ENCODE results near the gene ABHD6.
"Not testable (repeated sequence)": the region's sequence is repeated elsewhere in the genome, so short reads cannot be mapped to it uniquely, and the experiment has no call there.

The ABHD6 gene

DNA sequence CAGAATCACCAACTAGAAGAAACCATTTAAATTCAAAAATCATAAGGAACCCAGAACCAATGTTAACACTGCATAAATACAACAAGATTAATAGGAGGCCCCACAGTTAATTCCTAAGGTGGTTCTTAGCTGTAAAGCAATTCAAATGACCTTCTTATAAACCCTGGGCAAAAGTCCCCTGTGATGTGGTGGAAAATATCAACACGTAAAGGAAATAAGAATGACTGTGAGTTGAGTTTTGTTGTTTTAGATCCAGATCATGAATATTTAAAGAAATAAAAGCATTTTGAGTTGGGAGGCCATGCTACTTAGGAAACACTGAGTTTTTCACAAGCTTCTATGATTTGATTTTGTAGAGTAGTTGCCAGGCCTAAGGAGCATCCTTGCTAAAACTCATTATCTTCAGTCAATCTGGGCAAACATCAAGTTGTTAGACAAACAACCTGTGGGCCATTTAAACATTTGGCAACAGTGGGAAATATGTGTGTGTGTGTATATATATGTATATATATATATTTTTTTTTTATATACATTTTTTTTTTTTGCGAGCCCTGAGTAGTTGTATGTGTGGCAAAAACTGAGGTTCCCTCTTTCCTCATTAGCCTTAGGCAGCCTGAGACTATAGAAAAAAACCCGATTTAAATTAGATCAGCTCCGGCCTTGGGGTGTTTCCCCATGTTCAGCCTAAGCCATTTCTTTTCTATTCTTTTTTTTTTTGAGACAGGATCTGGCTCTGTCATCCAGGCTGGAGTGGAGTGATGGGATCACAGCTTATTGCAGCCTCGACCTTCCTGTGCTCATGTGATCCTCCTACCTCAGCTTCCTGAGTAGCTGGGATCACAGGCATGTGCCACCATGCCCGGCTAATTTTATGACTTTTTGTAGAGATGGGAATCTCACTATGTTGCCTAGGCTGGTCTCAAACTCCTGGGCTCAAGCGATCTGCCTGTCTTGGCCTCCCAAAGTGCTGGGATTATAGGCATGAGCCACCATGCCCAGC, 87.1 kb downstream of the ABHD6 start:
- DNase-seq: peak in 1 of 2 donors; percentile 25

DNA sequence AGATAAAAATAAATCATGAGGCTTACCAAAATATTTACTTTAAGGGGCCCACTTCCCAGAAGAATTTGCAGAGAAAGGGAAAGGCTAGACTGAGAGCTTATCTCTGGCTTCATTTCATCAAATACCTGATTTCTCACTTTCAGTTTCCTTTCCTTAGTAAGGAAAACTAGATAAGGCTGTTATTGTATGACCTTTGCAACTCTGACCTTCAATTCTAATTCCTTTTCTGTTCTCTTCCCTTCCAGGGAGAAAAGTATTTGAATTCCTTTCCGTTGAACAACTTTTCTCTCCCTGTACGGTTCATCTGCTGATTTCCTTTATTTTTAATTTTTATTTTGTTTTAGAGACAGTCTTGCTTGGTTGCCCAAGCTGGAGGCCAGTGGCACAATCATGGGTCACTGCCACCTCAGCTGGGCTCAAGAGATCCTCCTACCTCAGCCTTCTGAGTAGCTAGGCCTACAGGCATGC, 88.0 kb downstream of the ABHD6 start:
- DNase-seq: no peak

DNA sequence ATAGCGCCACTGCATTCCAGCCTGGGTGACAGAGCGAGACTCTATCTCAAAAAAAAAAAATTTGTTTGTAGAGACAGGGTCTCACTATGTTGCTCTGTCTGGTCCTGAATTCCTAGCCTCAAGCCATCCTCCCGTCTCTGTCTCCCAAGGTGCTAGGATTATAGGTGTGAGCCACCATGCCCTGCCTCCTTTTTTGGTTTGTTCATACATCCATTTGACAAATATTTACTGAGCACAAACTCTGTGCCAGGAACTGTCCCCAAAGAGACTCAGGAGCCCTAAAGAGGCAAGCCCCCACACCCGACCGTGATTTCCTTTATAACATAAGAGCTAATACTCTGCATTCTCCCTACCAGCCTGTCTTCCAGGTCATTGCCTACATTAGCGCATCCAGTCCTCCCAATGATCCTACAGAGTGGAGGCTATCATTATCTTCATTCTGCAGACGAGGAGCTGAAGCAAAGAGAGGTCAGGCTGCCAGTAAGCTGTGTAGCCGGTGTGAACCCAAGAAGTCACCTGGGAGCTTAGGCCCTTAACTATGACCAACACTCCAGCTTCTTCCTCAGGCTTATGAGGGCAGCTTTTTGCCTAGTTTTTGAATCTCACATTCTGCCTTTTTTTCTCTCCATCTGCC, 88.8 kb downstream of the ABHD6 start:
- DNase-seq: no peak

DNA sequence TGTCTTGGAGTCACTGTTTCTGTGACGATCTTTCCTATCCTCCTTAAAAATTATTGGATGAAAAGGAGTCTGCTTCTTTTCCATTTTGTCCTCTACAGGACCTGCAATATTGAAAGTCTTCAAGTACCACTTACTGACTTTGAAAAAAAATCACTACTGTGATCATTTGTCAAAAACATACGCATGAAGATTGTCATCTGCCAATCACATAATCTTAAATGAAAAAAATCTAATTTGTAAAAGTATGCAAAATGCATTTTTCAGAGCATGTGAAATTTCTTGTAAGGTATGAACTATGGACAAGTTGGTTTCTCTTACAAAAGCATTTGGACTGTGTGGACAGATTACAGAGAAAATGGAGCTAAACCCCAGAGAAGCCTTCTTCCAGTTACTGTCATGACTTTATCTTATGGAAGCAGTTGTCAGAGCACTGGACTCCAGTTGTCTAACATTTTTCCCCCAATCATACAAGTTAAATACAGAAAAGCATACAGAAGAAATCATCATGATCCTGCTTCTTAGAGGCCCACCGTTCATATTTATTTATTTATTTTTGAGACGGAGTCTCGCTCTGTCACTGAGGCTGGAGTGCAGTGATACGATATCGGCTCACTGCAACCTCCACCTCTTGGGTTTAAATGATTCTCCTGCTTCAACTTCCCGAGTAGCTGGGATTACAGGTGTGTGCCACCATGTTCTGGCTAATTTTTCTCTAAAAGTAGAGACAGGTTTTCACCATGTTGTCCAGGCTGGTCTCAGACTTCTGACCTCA, 91.7 kb downstream of the ABHD6 start:
- no peak for DNase-seq

DNA sequence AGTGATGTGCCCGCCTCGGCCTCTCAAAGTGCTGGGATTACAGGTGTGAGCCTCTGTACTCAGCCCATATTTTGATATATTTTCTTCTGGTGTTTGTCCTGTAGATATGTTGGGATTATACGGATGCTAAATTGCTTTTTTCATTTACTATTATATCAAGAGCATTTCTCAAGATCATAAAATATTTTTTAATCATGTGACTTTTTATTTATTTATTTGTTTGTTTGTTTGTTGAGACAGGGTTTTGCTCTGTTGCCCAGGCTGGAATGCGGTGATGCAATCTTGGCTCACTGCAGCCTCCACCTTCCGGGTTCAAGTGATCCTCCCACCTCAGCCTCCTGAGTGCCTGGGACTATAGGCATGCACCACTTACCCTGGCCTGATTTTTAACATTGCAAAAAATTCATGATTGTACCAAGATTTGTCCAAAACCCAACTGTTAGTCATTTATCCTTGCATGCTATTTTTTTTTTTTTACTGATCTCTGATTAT, 92.4 kb downstream of the ABHD6 start:
- DNase-seq: no peak

DNA sequence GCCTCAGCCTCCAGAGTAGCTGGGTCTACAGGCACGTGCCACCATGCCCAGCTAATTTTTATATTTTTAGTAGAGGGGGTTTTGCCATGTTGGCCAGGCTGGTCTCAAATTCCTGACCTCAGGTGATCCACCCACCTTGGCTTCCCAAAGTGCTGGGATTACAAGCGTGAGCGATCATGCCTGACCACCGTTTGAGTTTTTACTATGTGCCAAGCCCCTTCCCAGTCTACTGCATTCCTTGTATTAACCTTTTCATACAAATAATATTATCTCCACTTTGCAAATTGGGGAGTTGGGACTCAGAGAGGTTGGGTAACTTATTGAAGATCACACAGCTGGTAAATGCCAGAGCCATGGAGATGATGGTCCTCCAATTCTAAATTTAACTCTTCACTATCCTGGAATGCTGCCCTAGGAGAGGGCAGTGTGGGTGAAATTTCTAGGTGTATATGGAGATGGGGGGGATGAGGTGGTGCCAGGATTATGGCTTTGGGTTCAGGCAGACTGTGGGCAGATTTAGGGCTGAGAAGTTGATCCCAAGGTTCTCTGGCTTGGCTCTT, 94.1 kb downstream of the ABHD6 start:
- no peak for DNase-seq

DNA sequence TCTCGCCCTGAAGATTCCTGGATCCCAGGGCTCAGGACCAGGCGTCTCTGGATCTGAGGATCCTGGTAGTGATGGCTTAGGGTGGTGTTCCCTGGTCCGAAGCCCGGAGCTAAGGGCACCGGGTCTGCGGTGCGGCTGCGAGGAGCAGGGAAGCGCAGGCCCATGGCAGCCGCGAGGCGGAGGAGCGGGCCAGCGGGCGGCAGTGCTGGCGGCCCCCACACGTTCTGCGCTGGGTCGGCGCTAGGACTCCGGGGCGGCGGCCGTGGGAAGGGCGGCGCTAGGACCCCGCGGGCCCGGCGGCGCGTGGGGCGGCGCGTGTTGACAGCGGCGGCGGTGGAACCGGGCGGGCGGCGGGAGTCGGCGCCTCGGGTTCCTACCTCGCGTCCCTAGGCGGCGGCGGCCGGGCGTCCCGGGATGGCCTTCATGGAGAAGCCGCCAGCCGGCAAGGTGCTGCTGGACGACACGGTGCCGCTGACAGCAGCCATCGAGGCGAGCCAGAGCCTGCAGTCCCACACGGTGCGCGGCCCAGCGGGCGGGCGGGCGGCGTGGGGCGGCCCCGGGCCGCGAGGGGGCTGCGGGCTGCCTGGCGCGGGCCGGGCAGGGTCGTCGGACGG, 95.1 kb downstream of the ABHD6 start, which contains the start of gene PXK:
Gene PXK, plus strand, starts transcription at position 318 of the 614 bp plus-strand sequence. Its CDS starts 97 bp downstream, at position 415.
- peak; percentile 75 to 85 for DNase-seq

DNA sequence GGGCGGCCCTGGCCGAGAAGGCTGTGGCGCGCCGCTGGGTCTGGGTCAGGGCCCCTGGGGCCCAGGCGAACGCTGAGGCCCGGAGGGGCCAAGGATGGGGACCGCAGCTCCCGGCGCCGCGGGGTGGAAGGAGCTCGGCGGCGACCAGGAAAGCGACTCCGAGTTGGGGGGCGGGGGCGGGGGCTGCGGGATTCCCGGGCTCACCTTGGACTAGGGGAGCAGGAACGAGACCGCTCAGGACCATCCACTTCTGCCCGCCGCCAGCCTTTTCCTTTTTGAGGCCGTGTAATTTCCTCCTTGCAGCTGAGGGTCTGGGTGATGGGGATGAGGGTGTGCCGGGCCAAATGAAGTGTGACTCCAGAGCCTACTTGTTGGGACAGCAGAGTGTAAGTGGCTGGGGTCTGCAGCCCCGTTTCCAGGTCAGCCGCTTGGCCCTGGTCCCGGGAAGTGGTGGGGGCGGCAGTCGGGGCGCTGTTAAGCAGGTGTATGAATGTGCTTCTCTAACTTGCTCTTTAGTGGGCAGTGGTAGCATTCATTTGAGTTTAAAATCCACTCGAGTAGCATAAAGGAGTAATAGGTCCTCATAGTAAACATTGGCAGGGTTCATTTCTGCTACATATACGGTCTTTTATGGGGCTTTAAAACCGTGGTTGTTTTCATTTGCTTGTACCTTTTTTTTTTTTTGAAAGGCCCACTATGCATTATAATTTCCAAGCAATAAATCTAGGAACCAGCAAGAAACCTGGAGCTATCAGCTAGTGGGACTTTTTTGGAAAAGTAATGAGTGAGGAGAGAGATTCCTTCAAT, 95.8 kb downstream of the ABHD6 start:
- DNase-seq: peak in 1 of 2 donors; percentile 33

DNA sequence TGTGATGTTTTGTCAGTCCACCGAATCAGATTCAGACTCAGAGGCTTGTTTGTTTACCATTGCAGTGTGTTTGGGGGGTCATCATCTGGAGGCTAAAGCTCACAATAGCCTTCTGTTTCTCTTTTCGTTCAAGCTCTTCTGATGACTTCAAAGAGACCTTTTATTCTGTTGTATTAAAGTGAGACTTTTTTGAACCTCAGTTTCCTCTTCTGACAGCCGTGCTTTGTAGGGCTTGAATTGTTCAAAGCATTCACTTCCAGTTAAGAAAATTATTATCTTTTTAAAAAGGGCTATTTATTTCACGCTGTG, 96.4 kb downstream of the ABHD6 start:
- DNase-seq: no peak

DNA sequence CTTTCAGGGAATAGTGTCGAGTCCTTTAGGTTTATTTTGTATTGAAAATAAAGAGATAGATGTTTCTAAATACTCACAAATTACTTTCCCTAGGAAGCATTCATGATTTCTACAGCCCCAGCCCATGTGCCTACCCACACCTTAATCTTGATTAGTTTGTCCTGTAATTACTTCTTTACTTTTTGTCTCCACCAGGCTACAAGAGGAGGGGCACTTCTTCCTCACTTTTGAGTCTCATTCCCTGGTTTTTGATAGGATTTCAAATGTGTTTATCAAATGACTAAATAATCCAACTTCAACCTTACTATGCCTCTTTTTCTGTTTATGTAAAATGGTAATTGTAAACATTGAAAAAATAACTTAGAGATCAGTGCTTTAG, 96.9 kb downstream of the ABHD6 start:
- DNase-seq: no peak

DNA sequence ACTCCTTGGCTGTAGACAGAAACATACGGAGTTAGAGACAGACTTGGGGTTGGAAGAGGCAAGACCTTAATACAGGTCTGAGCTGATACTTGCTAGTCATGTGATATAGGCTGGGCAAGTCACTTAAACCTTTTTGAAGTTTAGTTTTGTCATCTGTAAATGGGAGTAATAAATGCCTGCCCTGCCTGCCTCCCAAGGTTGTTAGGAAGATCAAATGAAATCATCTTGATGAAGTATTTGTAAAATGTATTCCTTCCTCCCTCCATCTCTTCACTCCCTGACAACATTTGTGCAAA, 98.0 kb downstream of the ABHD6 start:
- no peak for DNase-seq

DNA sequence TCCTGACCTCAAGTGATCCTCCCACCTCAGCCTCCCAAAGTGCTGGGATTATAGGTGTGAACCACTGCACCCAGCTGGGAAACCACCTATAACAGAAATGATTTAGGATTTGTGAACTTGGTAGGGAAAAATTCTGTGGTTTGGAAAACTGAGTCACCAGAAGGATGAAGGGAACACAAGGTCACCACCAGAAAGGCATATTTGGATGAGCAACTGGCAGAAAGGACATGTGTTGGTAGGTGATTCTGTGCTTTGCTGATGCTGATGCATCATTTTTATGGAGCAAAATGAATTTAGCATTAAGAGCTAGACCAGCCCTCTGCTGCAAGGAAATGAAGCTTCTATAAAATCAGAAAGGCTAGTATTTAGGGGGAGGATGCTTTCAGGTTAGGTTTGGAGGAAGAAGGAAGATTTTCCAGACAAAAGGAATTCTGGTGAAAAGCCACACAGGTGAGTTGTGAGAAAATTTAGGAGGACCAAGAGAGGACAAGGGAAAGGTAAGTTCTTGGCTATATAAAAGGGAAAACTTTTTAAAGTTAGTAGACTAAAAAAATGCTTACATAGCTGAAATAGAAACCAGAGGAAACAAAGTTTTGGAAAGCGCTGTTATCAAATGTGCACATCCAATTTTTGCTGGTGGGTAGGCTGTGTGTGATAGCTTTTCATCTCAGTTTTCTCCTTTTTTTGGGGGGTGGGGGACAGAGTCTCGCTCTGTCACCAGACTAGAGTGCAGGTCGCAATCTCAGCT, 98.7 kb downstream of the ABHD6 start:
- no peak for DNase-seq

DNA sequence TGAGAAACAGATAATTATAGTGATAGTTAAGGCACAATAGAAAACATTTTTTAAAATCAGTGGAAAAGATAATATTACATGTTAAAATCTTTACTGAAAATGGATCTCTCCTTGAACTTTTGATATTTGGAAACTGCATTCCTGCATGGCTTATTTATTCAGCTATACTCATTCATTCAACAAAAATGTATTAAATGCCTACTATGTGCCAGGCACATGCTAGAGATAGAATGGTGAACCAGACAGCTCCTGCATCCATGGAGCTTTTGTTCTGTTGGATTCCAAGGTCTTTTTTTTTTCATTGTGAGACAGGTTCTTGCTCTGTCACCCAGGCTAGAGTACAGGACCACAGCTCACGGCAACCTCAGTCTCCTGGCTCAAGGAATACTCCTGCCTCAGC, 99.6 kb downstream of the ABHD6 start:
- no peak for DNase-seq

DNA sequence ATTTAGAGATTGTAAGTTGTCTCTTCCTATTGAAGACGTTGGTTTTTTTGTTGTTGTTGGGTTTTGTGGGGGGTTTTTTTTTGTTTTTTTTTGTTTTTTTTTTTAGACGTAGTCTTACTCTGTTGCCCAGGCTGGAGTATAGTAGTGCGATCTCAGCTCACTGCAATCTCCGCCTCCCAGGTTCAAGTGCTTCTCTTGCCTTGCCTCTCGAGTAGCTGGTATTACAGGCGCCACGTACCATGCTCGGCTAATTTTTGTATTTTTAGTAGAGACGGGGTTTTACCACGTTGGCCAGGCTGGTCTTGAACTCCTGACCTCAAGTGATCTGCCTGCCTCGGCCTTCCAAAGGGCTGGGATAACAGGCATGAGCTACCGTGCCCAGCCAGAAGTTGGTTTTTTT, 101.6 kb downstream of the ABHD6 start:
- not testable (repeated sequence) for DNase-seq

DNA sequence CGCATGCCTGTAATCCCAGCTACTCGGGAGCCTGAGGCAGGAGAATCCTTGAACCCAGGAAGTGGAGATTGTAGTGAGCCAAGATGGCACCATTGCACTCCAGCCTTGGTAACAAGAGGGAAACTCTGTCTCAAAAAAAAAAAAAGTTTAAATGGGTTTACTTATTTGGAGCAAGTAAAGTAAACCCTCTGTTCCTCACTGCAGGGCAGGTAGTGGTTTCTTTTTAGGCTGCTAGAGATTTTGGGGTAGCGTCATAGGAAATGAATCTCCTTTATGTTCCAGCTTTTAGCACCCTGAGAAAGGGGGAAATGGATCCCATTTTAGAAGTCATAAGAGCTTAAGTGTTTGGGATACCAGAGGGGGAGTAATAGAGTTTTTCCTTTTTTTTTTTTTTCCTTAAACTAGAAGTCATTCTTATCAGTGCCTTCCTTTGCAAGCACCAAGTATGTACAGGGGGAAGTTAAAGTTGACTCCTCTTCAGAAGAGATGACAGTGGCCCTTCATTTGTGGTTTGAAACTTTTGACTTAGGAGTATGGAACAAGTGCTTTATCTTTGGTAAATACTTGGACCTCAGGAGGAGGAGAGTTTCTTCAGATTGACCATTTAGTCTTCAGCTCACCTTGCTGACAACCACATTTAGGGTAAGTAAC, 103.1 kb downstream of the ABHD6 start:
- no peak for DNase-seq

DNA sequence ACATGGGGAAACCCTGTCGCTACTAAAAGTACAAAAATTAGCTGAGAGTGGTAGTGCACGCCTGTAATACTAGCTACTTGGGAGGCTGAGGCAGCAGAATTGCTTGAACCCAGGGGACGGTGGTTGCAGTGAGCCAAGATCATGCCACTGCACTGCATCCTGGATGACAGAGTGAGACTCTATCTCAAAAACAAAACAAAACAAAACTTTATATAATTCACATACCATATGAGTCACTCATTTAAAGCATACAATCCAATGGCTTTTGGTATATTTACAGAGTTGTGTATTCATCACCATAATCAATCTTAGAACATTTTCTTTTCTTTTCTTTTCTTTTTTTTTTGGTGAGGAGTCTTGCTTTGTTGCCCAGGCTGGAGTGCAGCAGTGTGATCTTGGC, 103.8 kb downstream of the ABHD6 start:
- DNase-seq: no peak

DNA sequence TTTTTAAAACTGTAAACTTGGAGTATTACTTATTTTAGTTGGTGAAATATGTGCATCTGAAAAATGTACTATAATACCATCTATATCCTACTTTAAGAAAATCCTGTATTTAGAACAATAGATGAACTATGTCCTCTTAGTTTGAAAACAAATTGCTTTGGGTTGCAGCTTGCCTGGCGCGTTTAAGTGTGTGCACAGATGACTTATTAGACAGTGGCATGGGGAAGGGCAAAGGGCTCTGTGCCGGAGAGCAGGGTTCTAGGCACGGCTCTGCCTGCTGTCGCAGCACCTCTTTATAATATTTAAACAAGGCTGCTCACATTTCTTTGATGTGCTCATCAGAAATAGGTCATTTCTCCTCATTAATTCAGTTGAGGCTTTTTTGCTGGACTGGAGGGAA, 105.1 kb downstream of the ABHD6 start:
- no peak for DNase-seq
